ENCODE results near the gene ELAVL4.

Gene ELAVL4

GRCh38 chr1:50196081-50196480, 87.4 kb downstream of the ELAVL4 start:
- no peaks in the 10 kb centered on the region for H3K4me1 ChIP-seq (ENCODE audit: control insufficient read depth in 5 of 5, insufficient read depth in 5 of 5, low read length in 5 of 5)
- H3K4me3 ChIP-seq (ENCODE audit: low read depth in 1 of 5, low read length in 5 of 5): no peak overlapping the region
- H3K36me3 ChIP-seq (ENCODE audit: control insufficient read depth in 5 of 5, insufficient read depth in 5 of 5, low read length in 5 of 5): no peaks in the 10 kb centered on the region
- H3K27me3 ChIP-seq (ENCODE audit: control insufficient read depth in 5 of 5, insufficient read depth in 4 of 5, low read length in 5 of 5): peaks cover 0 to 3% (median 0%) of the 10 kb centered on the region in 5 donors
- no peak overlapping the region for H3K9ac ChIP-seq (ENCODE audit: low read length in 5 of 5)
- no peaks in the 10 kb centered on the region for H3K9me3 ChIP-seq (ENCODE audit: control insufficient read depth in 5 of 5, low read length in 5 of 5)
- no peak overlapping the region for H3K27ac ChIP-seq (ENCODE audit: low read depth, low read length)

DNA sequence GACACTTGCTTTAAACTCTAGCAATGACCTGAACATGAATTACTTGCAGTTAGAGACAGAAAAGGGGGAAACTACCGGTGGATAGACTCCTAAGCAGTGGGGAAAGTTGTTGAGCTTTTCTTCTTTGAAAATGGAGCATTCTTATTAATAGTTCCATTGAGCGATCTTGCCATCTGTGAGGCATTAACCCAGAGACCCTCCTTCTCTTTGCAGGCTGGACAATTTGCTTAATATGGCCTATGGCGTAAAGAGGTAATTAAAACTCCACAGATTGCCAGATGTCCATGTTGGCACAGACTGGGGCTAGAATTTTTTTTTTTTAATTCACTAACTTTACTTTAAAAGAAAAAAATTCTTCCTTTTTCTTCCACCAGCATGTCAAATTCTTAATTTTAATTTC, 88.5 kb downstream of the ELAVL4 start:
- no peaks in the 10 kb centered on the region for H3K9me3 ChIP-seq (ENCODE audit: control insufficient read depth in 5 of 5, low read length in 5 of 5)
- no peak overlapping the region for H3K27ac ChIP-seq (ENCODE audit: low read depth, low read length)
- no peak overlapping the region for H3K4me3 ChIP-seq (ENCODE audit: low read depth in 1 of 5, low read length in 5 of 5)
- H3K4me1 ChIP-seq (ENCODE audit: control insufficient read depth in 5 of 5, insufficient read depth in 5 of 5, low read length in 5 of 5): no peaks in the 10 kb centered on the region
- no peaks in the 10 kb centered on the region for H3K27me3 ChIP-seq (ENCODE audit: control insufficient read depth in 5 of 5, insufficient read depth in 4 of 5, low read length in 5 of 5)
- no peaks in the 10 kb centered on the region for H3K36me3 ChIP-seq (ENCODE audit: control insufficient read depth in 5 of 5, insufficient read depth in 5 of 5, low read length in 5 of 5)
- no peak overlapping the region for H3K9ac ChIP-seq (ENCODE audit: low read length in 5 of 5)

DNA sequence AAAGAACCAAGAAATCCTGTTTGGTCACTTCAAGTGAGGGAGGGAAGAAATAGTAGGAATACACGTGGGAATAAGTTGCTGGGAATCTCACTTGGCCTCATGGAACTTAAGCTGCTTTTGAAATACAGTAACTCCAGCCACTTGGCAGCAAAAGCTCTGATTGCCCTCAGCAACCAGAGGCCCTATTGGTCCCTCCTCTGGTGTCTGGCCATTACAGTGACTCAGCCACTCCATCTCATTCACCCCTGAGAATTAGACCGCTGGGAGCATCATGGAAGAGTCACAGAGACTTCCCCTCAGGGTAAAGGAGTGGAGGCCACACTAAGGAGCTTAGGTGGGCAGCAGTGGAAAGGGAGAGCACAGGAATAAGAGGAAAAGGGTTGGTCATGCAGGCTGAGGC, 99.6 kb downstream of the ELAVL4 start:
- peaks cover 0 to 2% (median 0%) of the 10 kb centered on the region in 5 donors for H3K9me3 ChIP-seq (ENCODE audit: control insufficient read depth in 5 of 5, low read length in 5 of 5)
- H3K27ac ChIP-seq (ENCODE audit: low read depth, low read length): no peak overlapping the region
- H3K36me3 ChIP-seq (ENCODE audit: control insufficient read depth in 5 of 5, insufficient read depth in 5 of 5, low read length in 5 of 5): no peaks in the 10 kb centered on the region
- H3K9ac ChIP-seq (ENCODE audit: low read length in 5 of 5): no peak overlapping the region
- H3K4me1 ChIP-seq (ENCODE audit: control insufficient read depth in 5 of 5, insufficient read depth in 5 of 5, low read length in 5 of 5): no peaks in the 10 kb centered on the region
- H3K27me3 ChIP-seq (ENCODE audit: control insufficient read depth in 5 of 5, insufficient read depth in 4 of 5, low read length in 5 of 5): no peaks in the 10 kb centered on the region
- peak overlapping the region in 1 of 5 donors; percentile 9 for H3K4me3 ChIP-seq (ENCODE audit: low read depth in 1 of 5, low read length in 5 of 5)

DNA sequence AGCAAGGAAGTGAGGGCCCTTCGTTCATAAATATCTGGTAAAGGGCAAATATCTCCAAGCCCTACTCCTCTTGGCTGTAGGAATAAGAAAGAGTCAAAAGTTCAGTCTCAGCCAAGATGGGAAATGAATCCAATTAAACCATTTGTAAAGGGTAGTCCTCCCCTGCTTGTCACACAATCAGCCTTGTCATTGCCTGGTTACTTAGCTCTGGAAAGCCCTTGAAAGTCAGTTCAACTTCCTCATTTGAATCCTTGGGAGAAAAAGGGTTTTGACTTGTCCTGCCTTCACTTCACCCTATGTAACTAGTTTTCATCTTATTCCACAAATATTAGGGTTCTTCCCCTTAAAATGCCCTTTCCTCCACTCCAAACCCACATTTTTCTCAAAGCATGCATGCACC, 100.0 kb downstream of the ELAVL4 start:
- Histone ChIP-seq H3K9ac (ENCODE audit: low read length in 5 of 5) (no peak overlapping the region), H3K4me1 (ENCODE audit: control insufficient read depth in 5 of 5, insufficient read depth in 5 of 5, low read length in 5 of 5) (no peaks in the 10 kb centered on the region), H3K27me3 (ENCODE audit: control insufficient read depth in 5 of 5, insufficient read depth in 4 of 5, low read length in 5 of 5) (no peaks in the 10 kb centered on the region), H3K27ac (ENCODE audit: low read depth, low read length) (no peak overlapping the region), H3K4me3 (ENCODE audit: low read depth in 1 of 5, low read length in 5 of 5) (no peak overlapping the region), H3K36me3 (ENCODE audit: control insufficient read depth in 5 of 5, insufficient read depth in 5 of 5, low read length in 5 of 5) (no peaks in the 10 kb centered on the region), H3K9me3 (ENCODE audit: control insufficient read depth in 5 of 5, low read length in 5 of 5) (peaks cover 0 to 2% (median 0%) of the 10 kb centered on the region in 5 donors)

DNA sequence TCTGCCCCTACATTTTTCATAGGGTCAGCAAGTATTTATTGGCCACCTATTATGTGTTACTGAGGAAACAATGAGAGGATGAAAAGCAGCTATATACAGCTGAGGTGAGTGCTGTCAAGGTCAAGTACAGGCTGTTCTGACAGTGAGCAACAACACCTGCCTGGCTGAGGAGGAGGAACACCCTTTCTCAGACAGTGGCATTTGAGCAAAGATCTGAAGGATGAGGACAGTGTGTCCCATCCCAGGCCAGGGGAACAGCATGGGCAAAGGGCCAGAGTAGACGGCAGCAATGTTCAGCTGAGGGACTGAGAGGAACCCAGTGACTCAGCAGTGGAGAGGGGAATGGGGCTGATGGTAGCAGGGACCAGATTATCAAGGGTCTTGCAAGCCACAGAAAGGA, 101.0 kb downstream of the ELAVL4 start:
- H3K27me3 ChIP-seq (ENCODE audit: control insufficient read depth in 5 of 5, insufficient read depth in 4 of 5, low read length in 5 of 5): no peaks in the 10 kb centered on the region
- no peak overlapping the region for H3K9ac ChIP-seq (ENCODE audit: low read length in 5 of 5)
- no peak overlapping the region for H3K27ac ChIP-seq (ENCODE audit: low read depth, low read length)
- H3K9me3 ChIP-seq (ENCODE audit: control insufficient read depth in 5 of 5, low read length in 5 of 5): peaks cover 0 to 2% (median 0%) of the 10 kb centered on the region in 5 donors
- H3K4me3 ChIP-seq (ENCODE audit: low read depth in 1 of 5, low read length in 5 of 5): no peak overlapping the region
- H3K4me1 ChIP-seq (ENCODE audit: control insufficient read depth in 5 of 5, insufficient read depth in 5 of 5, low read length in 5 of 5): no peaks in the 10 kb centered on the region
- H3K36me3 ChIP-seq (ENCODE audit: control insufficient read depth in 5 of 5, insufficient read depth in 5 of 5, low read length in 5 of 5): no peaks in the 10 kb centered on the region

GRCh38 chr1:50213505-50213904, 104.8 kb downstream of the ELAVL4 start:
- no peak overlapping the region for H3K4me3 ChIP-seq (ENCODE audit: low read depth in 1 of 5, low read length in 5 of 5)

DNA sequence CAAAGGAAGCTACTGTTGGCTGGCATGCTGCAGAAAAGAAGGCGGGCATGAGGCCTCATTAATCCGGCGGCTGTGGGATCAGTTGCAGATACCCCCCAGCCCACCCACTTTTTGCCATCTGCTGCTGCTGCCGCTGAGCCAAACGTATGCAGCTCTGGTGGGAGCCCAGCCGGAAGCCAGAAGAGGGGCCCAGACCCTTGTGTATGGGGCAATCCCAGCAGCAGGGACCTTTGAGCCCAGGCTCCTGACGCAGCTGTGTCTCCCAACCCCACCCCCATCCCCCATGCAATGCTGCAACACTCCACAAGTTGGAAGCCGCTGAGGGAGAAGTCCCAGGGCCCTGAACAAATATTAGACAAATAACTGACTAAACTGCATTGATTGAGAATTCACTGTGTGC, 106.0 kb downstream of the ELAVL4 start:
- H3K36me3 ChIP-seq (ENCODE audit: control insufficient read depth in 5 of 5, insufficient read depth in 5 of 5, low read length in 5 of 5): no peaks in the 10 kb centered on the region
- H3K4me3 ChIP-seq (ENCODE audit: low read depth in 1 of 5, low read length in 5 of 5): no peak overlapping the region
- peaks cover 0 to 2% (median 0%) of the 10 kb centered on the region in 5 donors for H3K9me3 ChIP-seq (ENCODE audit: control insufficient read depth in 5 of 5, low read length in 5 of 5)
- H3K9ac ChIP-seq (ENCODE audit: low read length in 5 of 5): no peak overlapping the region
- no peak overlapping the region for H3K27ac ChIP-seq (ENCODE audit: low read depth, low read length)
- peaks cover 0 to 2% (median 0%) of the 10 kb centered on the region in 5 donors for H3K27me3 ChIP-seq (ENCODE audit: control insufficient read depth in 5 of 5, insufficient read depth in 4 of 5, low read length in 5 of 5)
- no peaks in the 10 kb centered on the region for H3K4me1 ChIP-seq (ENCODE audit: control insufficient read depth in 5 of 5, insufficient read depth in 5 of 5, low read length in 5 of 5)

More at GRCh38 chr1:50213505-50213904, 104.8 kb downstream of the ELAVL4 start:
- no peaks in the 10 kb centered on the region for H3K4me1 ChIP-seq (ENCODE audit: control insufficient read depth in 5 of 5, insufficient read depth in 5 of 5, low read length in 5 of 5)
- no peak overlapping the region for H3K9ac ChIP-seq (ENCODE audit: low read length in 5 of 5)
- peaks cover 0 to 2% (median 0%) of the 10 kb centered on the region in 5 donors for H3K9me3 ChIP-seq (ENCODE audit: control insufficient read depth in 5 of 5, low read length in 5 of 5)
- H3K36me3 ChIP-seq (ENCODE audit: control insufficient read depth in 5 of 5, insufficient read depth in 5 of 5, low read length in 5 of 5): no peaks in the 10 kb centered on the region
- H3K27me3 ChIP-seq (ENCODE audit: control insufficient read depth in 5 of 5, insufficient read depth in 4 of 5, low read length in 5 of 5): peaks cover 0 to 2% (median 0%) of the 10 kb centered on the region in 5 donors
- H3K27ac ChIP-seq (ENCODE audit: low read depth, low read length): no peak overlapping the region

GRCh38 chr1:50218344-50219120, 109.8 kb downstream of the ELAVL4 start:
- no peaks in the 10 kb centered on the region for H3K36me3 ChIP-seq (ENCODE audit: control insufficient read depth in 5 of 5, insufficient read depth in 5 of 5, low read length in 5 of 5)

DNA sequence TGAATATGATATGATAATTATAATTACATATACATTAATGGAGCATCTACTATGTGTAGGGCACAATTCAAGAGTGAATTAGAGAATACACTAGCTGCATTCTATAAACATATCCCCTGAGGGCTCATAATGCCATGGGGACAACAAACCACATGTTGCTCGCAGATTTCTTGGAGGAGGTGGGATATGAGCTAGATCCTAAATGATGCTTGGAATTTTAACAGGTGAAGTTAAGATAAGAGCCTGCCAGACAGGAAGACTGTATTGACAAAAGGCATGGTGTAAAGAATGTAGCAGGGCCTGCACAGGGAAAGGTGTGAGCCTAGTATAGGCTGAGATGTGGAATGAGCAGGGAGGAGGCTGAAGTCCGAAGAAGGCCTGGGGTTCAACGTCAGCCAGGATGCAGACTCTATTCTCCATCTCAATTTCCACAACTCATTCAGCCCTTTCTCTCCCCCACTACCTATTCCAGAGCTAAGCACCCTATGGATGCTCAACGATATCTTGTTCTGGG, 120.2 kb downstream of the ELAVL4 start:
- Histone ChIP-seq H3K9ac (ENCODE audit: low read length in 5 of 5) (no peak overlapping the region), H3K36me3 (ENCODE audit: control insufficient read depth in 5 of 5, insufficient read depth in 5 of 5, low read length in 5 of 5) (no peaks in the 10 kb centered on the region), H3K9me3 (ENCODE audit: control insufficient read depth in 5 of 5, low read length in 5 of 5) (peaks cover 3 to 14% (median 12%) of the 10 kb centered on the region in 5 donors), H3K4me3 (ENCODE audit: low read depth in 1 of 5, low read length in 5 of 5) (no peak overlapping the region), H3K4me1 (ENCODE audit: control insufficient read depth in 5 of 5, insufficient read depth in 5 of 5, low read length in 5 of 5) (no peaks in the 10 kb centered on the region), H3K27ac (ENCODE audit: low read depth, low read length) (no peak overlapping the region), H3K27me3 (ENCODE audit: control insufficient read depth in 5 of 5, insufficient read depth in 4 of 5, low read length in 5 of 5) (no peaks in the 10 kb centered on the region)

More at GRCh38 chr1:50218344-50219120, 109.8 kb downstream of the ELAVL4 start:
- peaks cover 0 to 6% (median 0%) of the 10 kb centered on the region in 5 donors for H3K9me3 ChIP-seq (ENCODE audit: control insufficient read depth in 5 of 5, low read length in 5 of 5)
- H3K27ac ChIP-seq (ENCODE audit: low read depth, low read length): no peak overlapping the region
- no peak overlapping the region for H3K9ac ChIP-seq (ENCODE audit: low read length in 5 of 5)
- H3K27me3 ChIP-seq (ENCODE audit: control insufficient read depth in 5 of 5, insufficient read depth in 4 of 5, low read length in 5 of 5): peaks cover 0 to 2% (median 0%) of the 10 kb centered on the region in 5 donors
- no peaks in the 10 kb centered on the region for H3K4me1 ChIP-seq (ENCODE audit: control insufficient read depth in 5 of 5, insufficient read depth in 5 of 5, low read length in 5 of 5)
- no peak overlapping the region for H3K4me3 ChIP-seq (ENCODE audit: low read depth in 1 of 5, low read length in 5 of 5)

GRCh38 chr1:50231209-50231608, 122.5 kb downstream of the ELAVL4 start:
- H3K4me3 ChIP-seq (ENCODE audit: low read depth in 1 of 5, low read length in 5 of 5): no peak overlapping the region
- H3K27me3 ChIP-seq (ENCODE audit: control insufficient read depth in 5 of 5, insufficient read depth in 4 of 5, low read length in 5 of 5): no peaks in the 10 kb centered on the region
- peaks cover 0 to 3% (median 0%) of the 10 kb centered on the region in 5 donors for H3K9me3 ChIP-seq (ENCODE audit: control insufficient read depth in 5 of 5, low read length in 5 of 5)
- no peak overlapping the region for H3K9ac ChIP-seq (ENCODE audit: low read length in 5 of 5)
- no peak overlapping the region for H3K27ac ChIP-seq (ENCODE audit: low read depth, low read length)
- no peaks in the 10 kb centered on the region for H3K4me1 ChIP-seq (ENCODE audit: control insufficient read depth in 5 of 5, insufficient read depth in 5 of 5, low read length in 5 of 5)
- no peaks in the 10 kb centered on the region for H3K36me3 ChIP-seq (ENCODE audit: control insufficient read depth in 5 of 5, insufficient read depth in 5 of 5, low read length in 5 of 5)
